Measurements from ENCODE around the gene PSENEN. TPM values are rescaled to one million over a fixed set of nuclear protein-coding genes. Genes with fewer than 3 reads are reported as not detected.

The PSENEN gene
- polyA plus RNA-seq, 1 experiment: 65.4 TPM

GRCh38 chr19:35703343-35703742 lies 42.1 kb upstream of the PSENEN start:
- Histone ChIP-seq H3K36me3 (ENCODE audit: control insufficient read depth, insufficient read depth, low read length) (no peaks in the 10 kb centered on the region), H3K4me3 (ENCODE audit: low read depth, low read length) (no peak overlapping the region), H3K27me3 (ENCODE audit: control insufficient read depth, insufficient read depth, low read length) (no peaks in the 10 kb centered on the region; the same call in 1 of the 2 replicates)
- no peak for TF ChIP-seq CTCF (IDR thresholded peaks at IDR 0.05; ENCODE audit: insufficient read depth, low read depth, low read length)
- ChIA-PET CTCF (interaction anchor here (1.9 to 4.4 kb wide), 3 partner anchors 10 to 117 kb away, joined by 6 to 30 read pairs (median 11); no protein-coding TSS in a partner anchor), POLR2A (no interaction called here)
- no peak for DNase-seq (ENCODE audit: low read depth)

GRCh38 chr19:35704218-35704617 lies 41.2 kb upstream of the PSENEN start, which contains the start of gene ZBTB32:
TSS of gene ZBTB32 (plus strand) at chr19:35704558. CDS start at chr19:35714627, 10,069 bp downstream.
- ChIA-PET CTCF (interaction anchor here (4.4 kb wide), 1 partner anchor 11 kb away, joined by 30 read pairs; no protein-coding TSS in a partner anchor), POLR2A (no interaction called here)
- H3K36me3 ChIP-seq (ENCODE audit: control insufficient read depth, insufficient read depth, low read length): no peaks in the 10 kb centered on the region
- no peak within 1 kb of the TSS for H3K4me3 ChIP-seq (ENCODE audit: low read depth, low read length)
- DNase-seq (ENCODE audit: low read depth): no peak
- no peak for TF ChIP-seq CTCF (IDR thresholded peaks at IDR 0.05; ENCODE audit: insufficient read depth, low read depth, low read length)
- H3K27me3 ChIP-seq (ENCODE audit: control insufficient read depth, insufficient read depth, low read length): no peaks in the 10 kb centered on the region; the same call in 1 of the 2 replicates

- Histone ChIP-seq H3K36me3 (ENCODE audit: control insufficient read depth, insufficient read depth, low read length) (no peaks in the 10 kb centered on the region), H3K27me3 (ENCODE audit: control insufficient read depth, insufficient read depth, low read length) (no peaks in the 10 kb centered on the region; the same call in none of the 2 replicates), H3K4me3 (ENCODE audit: low read depth, low read length) (no peak overlapping the region)
- CTCF ChIA-PET: interaction anchor here (0.9 kb wide), 1 partner anchor 14 kb away, joined by 3 read pairs; no protein-coding TSS in a partner anchor
- no peak for DNase-seq (ENCODE audit: low read depth)
- POLR2A ChIA-PET: interaction anchor here (0.6 kb wide), 1 partner anchor 65 kb away, joined by 3 read pairs; no protein-coding TSS in a partner anchor
- no peak for TF ChIP-seq CTCF (IDR thresholded peaks at IDR 0.05; ENCODE audit: insufficient read depth, low read depth, low read length)
Measured at GRCh38 chr19:35708391-35708790, 37.1 kb upstream of the PSENEN start.

GRCh38 chr19:35710784-35711723 lies 34.4 kb upstream of the PSENEN start:
- CTCF ChIA-PET: interaction anchor here (0.6 kb wide), 1 partner anchor 37 kb away, joined by 3 read pairs; no protein-coding TSS in a partner anchor
- no peak for DNase-seq (ENCODE audit: low read depth)
- Histone ChIP-seq H3K4me3 (ENCODE audit: low read depth, low read length) (no peak overlapping the region), H3K36me3 (ENCODE audit: control insufficient read depth, insufficient read depth, low read length) (no peaks in the 10 kb centered on the region), H3K27me3 (ENCODE audit: control insufficient read depth, insufficient read depth, low read length) (no peaks in the 10 kb centered on the region; the same call in none of the 2 replicates)
- POLR2A ChIA-PET: no interaction called here
- TF ChIP-seq CTCF (IDR thresholded peaks at IDR 0.05; ENCODE audit: insufficient read depth, low read depth, low read length): no peak

All from BJ (cell line).